ENCODE results near the gene PRODH2. TPM values are rescaled to one million over a fixed set of nuclear protein-coding genes. Genes with fewer than 3 reads are reported as not detected.
"Not testable (repeated sequence)": the region's sequence is repeated elsewhere in the genome, so short reads cannot be mapped to it uniquely, and the experiment has no call there.

Gene PRODH2
- total and polyA plus RNA-seq, 4 donors, result 56.4 to 156 (median 114) TPM

DNA sequence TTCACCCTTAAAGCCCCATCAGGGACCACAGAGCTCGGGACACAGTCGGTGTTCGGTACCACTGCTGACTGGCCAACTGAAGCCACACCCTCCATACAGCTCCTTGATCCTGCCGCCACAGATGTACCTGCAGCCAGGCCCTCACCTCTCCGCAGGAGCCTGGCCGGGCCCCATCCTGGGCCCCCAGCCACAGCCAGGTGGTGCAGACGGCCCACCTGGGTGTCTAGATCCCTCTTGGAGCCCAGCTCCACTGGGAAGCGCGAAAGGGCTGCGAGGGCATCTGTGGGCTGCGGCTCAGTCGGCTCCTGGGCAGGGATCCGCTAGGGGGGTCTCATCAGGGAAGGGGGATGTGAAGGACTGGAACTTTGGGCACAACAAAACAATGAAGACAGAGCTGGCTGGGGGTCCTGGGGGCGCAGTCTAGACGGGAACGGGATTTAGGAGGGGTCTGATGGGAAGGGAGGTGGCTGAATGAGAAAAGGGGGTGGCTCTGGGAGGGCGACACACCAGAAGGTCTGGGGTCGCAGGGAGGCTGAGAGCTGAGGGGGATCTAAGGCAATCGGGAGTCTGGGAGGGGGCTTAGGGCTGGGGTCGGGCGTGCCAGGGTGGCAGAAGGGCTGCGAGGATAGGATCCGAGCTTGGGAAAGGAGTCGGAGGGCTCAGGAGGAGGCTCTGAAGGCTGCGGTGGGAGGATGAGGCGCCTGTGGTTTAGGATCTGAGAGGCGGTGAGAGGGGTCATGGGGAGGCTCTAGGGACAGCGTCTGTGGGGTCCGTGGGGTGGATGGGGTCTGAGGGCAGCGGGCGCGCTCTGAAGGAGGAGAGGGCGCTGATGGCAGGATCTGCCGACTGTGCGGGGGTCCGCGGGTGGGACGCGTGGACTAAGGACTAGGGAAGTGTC is 15.8 kb downstream of the PRODH2 start:
- DNase-seq (ENCODE audit: low spot score), result no peak
- Histone ChIP-seq H3K4me1 (ENCODE audit: control insufficient read depth in 4 of 4, insufficient read depth in 4 of 4, low read length in 3 of 4) (peaks cover 0 to 4% (median 2%) of the 10 kb centered on the region in 4 donors), H3K9ac (ENCODE audit: low read depth in 1 of 2, low read length in 2 of 2) (no peak overlapping the region), H3K36me3 (ENCODE audit: control insufficient read depth in 4 of 4, insufficient read depth in 3 of 4, low read depth in 1 of 4, low read length in 3 of 4) (peaks cover 0 to under 1% (median 0%) of the 10 kb centered on the region in 4 donors), H3K27me3 (ENCODE audit: control insufficient read depth in 4 of 4, insufficient read depth in 4 of 4, low read length in 3 of 4) (no peaks in the 10 kb centered on the region), H3K4me3 (ENCODE audit: low read depth in 1 of 3, low read length in 3 of 3) (no peak overlapping the region), H3K9me3 (ENCODE audit: control insufficient read depth in 4 of 4, low read length in 3 of 4) (no peaks in the 10 kb centered on the region), H3K27ac (ENCODE audit: low read depth in 1 of 2, low read length in 2 of 2) (no peak overlapping the region)
- 13% methylated on average over 39 of the region's 39 CpGs for WGBS
- no peak for TF ChIP-seq FOXA1 (IDR thresholded peaks at IDR 0.05)
- no peak for TF ChIP-seq TAF1 (conservative IDR thresholded peaks at IDR 0.05)
- TF ChIP-seq EGR1 (IDR thresholded peaks at IDR 0.05; ENCODE audit: low read depth in 2 of 2), result no peak
- TF ChIP-seq HNF4G (IDR thresholded peaks at IDR 0.05), result no peak
- TF ChIP-seq RAD21 (IDR thresholded peaks at IDR 0.05), result no peak

DNA sequence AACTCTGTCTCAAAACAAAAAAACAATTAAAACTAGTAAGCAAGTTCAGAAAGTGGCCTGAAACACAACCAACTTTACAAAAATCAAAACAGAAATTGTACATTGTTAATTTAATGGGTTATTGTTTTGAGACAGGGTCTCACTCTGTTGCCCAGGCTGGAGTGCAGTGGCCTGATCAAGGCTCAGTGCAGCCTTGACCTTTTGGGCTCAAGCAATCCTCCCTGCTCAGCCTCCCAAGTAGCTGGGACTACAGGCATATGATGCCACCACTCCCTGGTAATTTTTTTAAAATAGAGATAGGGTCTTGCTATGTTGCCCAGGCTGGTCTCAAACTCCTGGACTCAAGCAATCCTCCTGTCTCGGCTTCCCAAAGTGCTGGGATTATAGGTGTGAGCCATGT is 17.1 kb downstream of the PRODH2 start:
- H3K4me3 ChIP-seq (ENCODE audit: low read depth in 1 of 3, low read length in 3 of 3); H3K9me3 ChIP-seq (ENCODE audit: control insufficient read depth in 4 of 4, low read length in 3 of 4); H3K27me3 ChIP-seq (ENCODE audit: control insufficient read depth in 4 of 4, insufficient read depth in 4 of 4, low read length in 3 of 4); H3K9ac ChIP-seq (ENCODE audit: low read depth in 1 of 2, low read length in 2 of 2); H3K4me1 ChIP-seq (ENCODE audit: control insufficient read depth in 4 of 4, insufficient read depth in 4 of 4, low read length in 3 of 4); H3K27ac ChIP-seq (ENCODE audit: low read depth in 1 of 2, low read length in 2 of 2); H3K36me3 ChIP-seq (ENCODE audit: control insufficient read depth in 4 of 4, insufficient read depth in 3 of 4, low read depth in 1 of 4, low read length in 3 of 4); DNase-seq (ENCODE audit: low spot score): not testable (repeated sequence)
- WGBS, result 75% methylated on average over 1 of the region's 1 CpG

DNA sequence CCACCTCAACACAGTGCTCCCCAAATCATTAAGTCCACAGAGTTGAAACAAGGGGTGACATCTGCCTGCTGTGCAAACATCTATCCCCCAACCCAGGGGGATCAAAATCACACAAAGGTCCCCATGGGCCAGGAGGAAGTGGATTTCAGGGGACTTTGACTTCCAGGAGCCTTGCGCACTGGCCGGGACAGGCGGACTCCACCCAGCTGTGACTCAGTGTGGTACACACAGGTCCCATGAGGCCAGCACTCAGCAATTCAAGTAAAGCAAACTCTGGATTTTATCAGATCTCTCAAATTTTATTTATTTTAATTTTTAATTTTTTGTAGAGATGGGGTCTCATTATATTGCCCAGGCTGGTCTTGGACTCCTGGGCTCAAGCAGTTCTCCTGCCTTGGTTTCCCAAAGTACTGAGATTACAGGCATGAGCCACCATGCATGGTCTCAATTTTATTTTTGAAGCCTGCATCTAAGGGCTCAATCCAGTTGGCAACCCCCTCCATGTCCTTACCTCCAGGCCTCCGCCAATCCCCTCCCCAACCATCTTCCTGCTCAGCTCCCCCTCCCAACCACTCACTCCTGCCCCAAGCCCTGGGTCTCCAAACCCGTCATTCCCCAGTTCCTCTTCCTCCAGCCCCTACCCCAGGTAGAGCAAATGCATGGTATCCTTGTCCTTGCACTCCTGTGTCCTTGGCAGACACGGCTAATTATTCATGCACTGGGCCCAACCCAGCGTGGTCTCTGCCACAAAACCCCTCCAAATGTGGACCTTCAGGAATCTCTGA is 19.1 kb downstream of the PRODH2 start:
- no peaks in the 10 kb centered on the region for H3K36me3 ChIP-seq (ENCODE audit: control insufficient read depth in 4 of 4, insufficient read depth in 3 of 4, low read depth in 1 of 4, low read length in 3 of 4)
- no peak overlapping the region for H3K27ac ChIP-seq (ENCODE audit: low read depth in 1 of 2, low read length in 2 of 2)
- 86% methylated on average over 7 of the region's 7 CpGs for WGBS
- H3K4me1 ChIP-seq (ENCODE audit: control insufficient read depth in 4 of 4, insufficient read depth in 4 of 4, low read length in 3 of 4), result peaks cover 0 to 4% (median 2%) of the 10 kb centered on the region in 4 donors
- H3K27me3 ChIP-seq (ENCODE audit: control insufficient read depth in 4 of 4, insufficient read depth in 4 of 4, low read length in 3 of 4), result no peaks in the 10 kb centered on the region
- no peak overlapping the region for H3K9ac ChIP-seq (ENCODE audit: low read depth in 1 of 2, low read length in 2 of 2)
- H3K9me3 ChIP-seq (ENCODE audit: control insufficient read depth in 4 of 4, low read length in 3 of 4), result no peaks in the 10 kb centered on the region
- no peak for DNase-seq (ENCODE audit: low spot score)
- TF ChIP-seq SP1 (IDR thresholded peaks at IDR 0.05), result no peak
- TF ChIP-seq FOXA1 (IDR thresholded peaks at IDR 0.05), result no peak
- no peak for TF ChIP-seq JUND (IDR thresholded peaks at IDR 0.05)
- H3K4me3 ChIP-seq (ENCODE audit: low read depth in 1 of 3, low read length in 3 of 3), result no peak overlapping the region

DNA sequence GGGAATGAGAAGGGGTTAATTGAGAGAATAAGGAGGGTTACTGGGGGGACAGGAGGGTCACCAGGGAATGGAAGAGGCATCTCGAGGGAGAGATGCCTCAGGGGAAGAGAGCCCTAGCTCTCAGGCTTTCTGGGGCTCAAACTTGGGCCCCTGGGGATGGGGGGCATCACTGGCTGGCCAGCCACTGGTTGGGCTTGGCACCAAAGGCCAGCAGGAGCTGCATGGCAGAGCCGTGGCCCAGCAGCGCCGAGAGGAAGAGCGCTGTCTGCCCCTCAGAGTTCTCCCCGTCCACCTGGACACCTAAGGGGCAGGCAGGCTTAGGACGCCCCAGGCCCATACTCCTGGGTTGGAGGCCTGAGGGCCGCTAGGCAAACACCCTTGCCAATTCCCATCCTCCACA is 19.8 kb downstream of the PRODH2 start:
- Histone ChIP-seq H3K4me1 (ENCODE audit: control insufficient read depth in 4 of 4, insufficient read depth in 4 of 4, low read length in 3 of 4) (peaks cover 0 to 4% (median 2%) of the 10 kb centered on the region in 4 donors), H3K9ac (ENCODE audit: low read depth in 1 of 2, low read length in 2 of 2) (no peak overlapping the region), H3K27me3 (ENCODE audit: control insufficient read depth in 4 of 4, insufficient read depth in 4 of 4, low read length in 3 of 4) (no peaks in the 10 kb centered on the region), H3K27ac (ENCODE audit: low read depth in 1 of 2, low read length in 2 of 2) (no peak overlapping the region), H3K4me3 (ENCODE audit: low read depth in 1 of 3, low read length in 3 of 3) (no peak overlapping the region), H3K9me3 (ENCODE audit: control insufficient read depth in 4 of 4, low read length in 3 of 4) (no peaks in the 10 kb centered on the region), H3K36me3 (ENCODE audit: control insufficient read depth in 4 of 4, insufficient read depth in 3 of 4, low read depth in 1 of 4, low read length in 3 of 4) (no peaks in the 10 kb centered on the region)
- no peak for DNase-seq (ENCODE audit: low spot score)
- TF ChIP-seq JUND (IDR thresholded peaks at IDR 0.05), result no peak
- TF ChIP-seq NR2F2 (IDR thresholded peaks at IDR 0.05), result no peak
- TF ChIP-seq HNF4A (conservative IDR thresholded peaks at IDR 0.05), result no peak
- no peak for TF ChIP-seq FOXA2 (IDR thresholded peaks at IDR 0.05)
- TF ChIP-seq GABPA (IDR thresholded peaks at IDR 0.05 in 1 of 2, conservative IDR thresholded peaks at IDR 0.05 in 1 of 2), result no peak
- TF ChIP-seq RXRA (IDR thresholded peaks at IDR 0.05), result no peak
- TF ChIP-seq, protein P1, sequence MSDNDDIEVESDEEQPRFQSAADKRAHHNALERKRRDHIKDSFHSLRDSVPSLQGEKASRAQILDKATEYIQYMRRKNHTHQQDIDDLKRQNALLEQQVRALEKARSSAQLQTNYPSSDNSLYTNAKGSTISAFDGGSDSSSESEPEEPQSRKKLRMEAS (IDR thresholded peaks at IDR 0.05), result no peak
- TF ChIP-seq FOXA1 (IDR thresholded peaks at IDR 0.05), result no peak
- TF ChIP-seq TAF1 (conservative IDR thresholded peaks at IDR 0.05), result no peak
- TF ChIP-seq, protein P2, sequence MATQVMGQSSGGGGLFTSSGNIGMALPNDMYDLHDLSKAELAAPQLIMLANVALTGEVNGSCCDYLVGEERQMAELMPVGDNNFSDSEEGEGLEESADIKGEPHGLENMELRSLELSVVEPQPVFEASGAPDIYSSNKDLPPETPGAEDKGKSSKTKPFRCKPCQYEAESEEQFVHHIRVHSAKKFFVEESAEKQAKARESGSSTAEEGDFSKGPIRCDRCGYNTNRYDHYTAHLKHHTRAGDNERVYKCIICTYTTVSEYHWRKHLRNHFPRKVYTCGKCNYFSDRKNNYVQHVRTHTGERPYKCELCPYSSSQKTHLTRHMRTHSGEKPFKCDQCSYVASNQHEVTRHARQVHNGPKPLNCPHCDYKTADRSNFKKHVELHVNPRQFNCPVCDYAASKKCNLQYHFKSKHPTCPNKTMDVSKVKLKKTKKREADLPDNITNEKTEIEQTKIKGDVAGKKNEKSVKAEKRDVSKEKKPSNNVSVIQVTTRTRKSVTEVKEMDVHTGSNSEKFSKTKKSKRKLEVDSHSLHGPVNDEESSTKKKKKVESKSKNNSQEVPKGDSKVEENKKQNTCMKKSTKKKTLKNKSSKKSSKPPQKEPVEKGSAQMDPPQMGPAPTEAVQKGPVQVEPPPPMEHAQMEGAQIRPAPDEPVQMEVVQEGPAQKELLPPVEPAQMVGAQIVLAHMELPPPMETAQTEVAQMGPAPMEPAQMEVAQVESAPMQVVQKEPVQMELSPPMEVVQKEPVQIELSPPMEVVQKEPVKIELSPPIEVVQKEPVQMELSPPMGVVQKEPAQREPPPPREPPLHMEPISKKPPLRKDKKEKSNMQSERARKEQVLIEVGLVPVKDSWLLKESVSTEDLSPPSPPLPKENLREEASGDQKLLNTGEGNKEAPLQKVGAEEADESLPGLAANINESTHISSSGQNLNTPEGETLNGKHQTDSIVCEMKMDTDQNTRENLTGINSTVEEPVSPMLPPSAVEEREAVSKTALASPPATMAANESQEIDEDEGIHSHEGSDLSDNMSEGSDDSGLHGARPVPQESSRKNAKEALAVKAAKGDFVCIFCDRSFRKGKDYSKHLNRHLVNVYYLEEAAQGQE (IDR thresholded peaks at IDR 0.05), result no peak
- TF ChIP-seq YY1 (IDR thresholded peaks at IDR 0.05), result no peak
- WGBS, result 84% methylated on average over 8 of the region's 8 CpGs
